Amygdala (tissue), 56 donors: ENCODE results near the gene PCDHGA10.
"Not testable (repeated sequence)": the region's sequence is repeated elsewhere in the genome, so short reads cannot be mapped to it uniquely, and the experiment has no call there.

Experiments
- DNase-seq, 56 donors: peaks; one replicate each; lab custom pipeline; 2025; lab: John Stamatoyannopoulos, UW

Gene PCDHGA10

GRCh38 chr5:141417494-141418172 lies 4.8 kb downstream of the PCDHGA10 start, which contains the start of gene PCDHGB7:
TSS of gene PCDHGB7 (plus strand) at chr5:141417677. CDS start at chr5:141417860, 183 bp downstream.
- peak in 13 of 56 donors; percentile 5 to 59 (median 29) for DNase-seq

- DNase-seq = no peak
Observed at GRCh38 chr5:141419074-141419880, 6.5 kb downstream of the PCDHGA10 start.

- DNase-seq = no peak
Observed at GRCh38 chr5:141420855-141421488, 8.2 kb downstream of the PCDHGA10 start, which contains the start of gene PCDHGA11. TSS of gene PCDHGA11 (plus strand) at chr5:141421051. CDS start at chr5:141421228, 177 bp downstream.

GRCh38 chr5:141421489-141421855 lies 8.7 kb downstream of the PCDHGA10 start:
- DNase-seq = no peak

- no peak for DNase-seq
Observed at GRCh38 chr5:141422742-141423291, 10.0 kb downstream of the PCDHGA10 start.

- no peak for DNase-seq
Observed at GRCh38 chr5:141427783-141428426, 15.1 kb downstream of the PCDHGA10 start.

- DNase-seq = peak in 6 of 56 donors; percentile 14 to 37 (median 23)
Observed at GRCh38 chr5:141430332-141431113, 17.7 kb downstream of the PCDHGA10 start, which contains the start of gene PCDHGA12. TSS of gene PCDHGA12 (plus strand) at chr5:141430507. CDS start at chr5:141430760, 253 bp downstream.

GRCh38 chr5:141431286-141431685 lies 18.5 kb downstream of the PCDHGA10 start:
- DNase-seq = no peak

GRCh38 chr5:141432308-141432707 lies 19.5 kb downstream of the PCDHGA10 start:
- DNase-seq = not testable (repeated sequence)

- not testable (repeated sequence) for DNase-seq
Observed at GRCh38 chr5:141432726-141433125, 19.9 kb downstream of the PCDHGA10 start.

- no peak for DNase-seq
Observed at GRCh38 chr5:141434006-141434405, 21.2 kb downstream of the PCDHGA10 start.

GRCh38 chr5:141437221-141437620 lies 24.4 kb downstream of the PCDHGA10 start:
- DNase-seq = no peak

- DNase-seq = no peak
Observed at GRCh38 chr5:141439411-141440141, 26.8 kb downstream of the PCDHGA10 start.

GRCh38 chr5:141440341-141440740 lies 27.6 kb downstream of the PCDHGA10 start:
- DNase-seq = no peak

- no peak for DNase-seq
Observed at GRCh38 chr5:141441571-141442170, 28.9 kb downstream of the PCDHGA10 start.

- DNase-seq = no peak
Observed at GRCh38 chr5:141465351-141465750, 52.6 kb downstream of the PCDHGA10 start.
